ENCODE data around the gene CFAP54. TPM values are rescaled to one million over a fixed set of nuclear protein-coding genes. Genes with fewer than 3 reads are reported as not detected.
"Not testable (repeated sequence)": the region's sequence is repeated elsewhere in the genome, so short reads cannot be mapped to it uniquely, and the experiment has no call there.

Gene CFAP54
- total RNA-seq, 2 experiments from 2014 or later: 0.38 to 0.64 TPM

DNA sequence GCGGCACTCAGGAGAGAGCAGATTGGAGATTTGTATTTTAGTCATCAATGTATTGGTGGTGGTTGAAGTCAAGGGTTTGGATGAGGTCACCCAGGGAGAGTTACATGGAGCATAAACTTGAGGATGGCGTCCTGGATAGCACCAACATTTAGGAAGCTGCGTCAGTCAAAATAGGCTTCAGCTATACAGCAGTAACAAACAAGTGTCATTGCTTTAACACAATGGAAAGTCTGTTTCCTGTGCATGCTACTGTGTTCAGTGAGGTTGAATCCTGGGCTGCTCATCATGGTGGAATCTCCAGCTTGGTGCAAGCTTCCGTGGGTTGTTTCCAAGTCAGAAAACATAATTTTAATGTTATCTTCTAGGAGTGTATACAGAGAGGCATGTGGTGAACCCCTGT, 180.4 kb downstream of the CFAP54 start:
- Mint-ChIP-seq H3K36me3 (ENCODE audit: low read depth) (no peaks in the 10 kb centered on the region), H3K4me3 (no peak overlapping the region), H3K4me1 (ENCODE audit: low read depth) (no peaks in the 10 kb centered on the region), H3K27me3 (ENCODE audit: low read depth) (peaks cover 11% of the 10 kb centered on the region), H3K27ac (no peak overlapping the region), H3K9me3 (peaks cover 8% of the 10 kb centered on the region)
- no peak for DNase-seq
- intact Hi-C loops (cut with micrococcal nuclease): no loop called here
- CTCF ChIA-PET: no interaction called here

DNA sequence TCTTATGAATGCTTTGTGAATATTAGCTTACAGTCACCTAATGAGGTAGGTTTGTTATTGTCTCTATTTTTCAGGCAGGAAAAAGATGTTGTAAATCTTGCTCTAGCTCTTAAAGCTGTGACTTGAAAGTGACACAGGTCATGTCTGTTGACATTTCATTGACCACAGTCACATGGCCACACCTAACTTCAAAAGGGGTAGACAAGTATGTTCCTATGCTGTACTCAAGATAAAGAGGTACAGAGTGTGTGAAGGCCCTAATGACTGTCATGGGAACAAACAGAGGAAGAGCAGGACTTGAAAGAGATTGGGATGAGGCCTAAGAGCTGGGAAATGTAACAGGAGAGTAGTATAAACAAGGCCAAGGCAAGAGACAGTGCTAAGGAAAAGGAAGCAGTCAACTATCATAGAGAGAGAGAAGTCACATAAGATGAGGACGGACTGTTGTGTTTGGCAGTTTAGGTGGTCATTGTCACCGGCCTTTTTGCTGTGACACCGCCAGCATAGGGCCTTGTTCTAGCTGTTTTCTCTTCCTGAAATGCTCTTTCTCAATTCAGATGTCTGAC, 181.0 kb downstream of the CFAP54 start:
- Mint-ChIP-seq H3K27me3 (ENCODE audit: low read depth) (peaks cover 6% of the 10 kb centered on the region), H3K9me3 (peaks cover 8% of the 10 kb centered on the region), H3K27ac (no peak overlapping the region), H3K4me3 (no peak overlapping the region), H3K4me1 (ENCODE audit: low read depth) (no peaks in the 10 kb centered on the region), H3K36me3 (ENCODE audit: low read depth) (no peaks in the 10 kb centered on the region)
- intact Hi-C loops (cut with micrococcal nuclease): no loop called here
- CTCF ChIA-PET: no interaction called here
- no peak for DNase-seq

DNA sequence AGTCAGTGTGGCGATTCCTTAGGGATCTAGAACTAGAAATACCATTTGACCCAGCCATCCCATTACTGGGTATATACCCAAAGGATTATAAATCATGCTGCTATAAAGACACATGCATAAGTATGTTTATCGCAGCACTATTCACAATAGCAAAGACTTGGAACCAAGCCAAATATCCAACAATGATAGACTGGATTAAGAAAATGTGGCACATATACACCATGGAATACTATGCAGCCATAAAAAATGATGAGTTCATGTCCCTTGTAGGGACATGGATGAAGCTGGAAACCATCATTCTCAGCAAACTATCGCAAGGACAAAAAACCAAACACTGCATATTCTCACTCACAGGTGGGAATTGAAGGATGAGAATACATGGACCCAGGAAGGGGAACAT, 186.1 kb downstream of the CFAP54 start:
- DNase-seq; H3K27me3 Mint-ChIP-seq (ENCODE audit: low read depth); intact Hi-C loops (cut with micrococcal nuclease); H3K27ac Mint-ChIP-seq; CTCF ChIA-PET; H3K4me3 Mint-ChIP-seq; H3K4me1 Mint-ChIP-seq (ENCODE audit: low read depth); H3K9me3 Mint-ChIP-seq; H3K36me3 Mint-ChIP-seq (ENCODE audit: low read depth): not testable (repeated sequence)

DNA sequence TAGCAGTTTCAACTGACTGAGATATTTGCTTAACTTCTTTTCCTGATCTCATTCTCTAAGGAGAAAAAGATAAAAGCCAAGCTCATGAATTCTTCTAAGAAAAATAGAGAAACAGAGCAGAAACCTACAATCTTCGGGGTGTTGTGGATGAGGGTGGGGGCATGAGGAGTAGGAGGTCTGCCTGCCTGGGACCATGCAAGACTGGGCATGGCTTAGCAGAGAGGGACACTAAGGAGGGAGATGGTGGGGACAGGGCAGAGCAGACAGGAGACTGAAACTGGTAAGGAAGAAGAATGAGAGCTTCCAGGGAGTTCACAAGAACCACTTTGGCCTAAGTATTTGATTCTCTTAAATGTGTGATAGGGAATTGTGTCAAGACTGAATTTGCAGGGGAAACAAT, 188.0 kb downstream of the CFAP54 start:
- intact Hi-C loops (cut with micrococcal nuclease): no loop called here
- H3K4me1 Mint-ChIP-seq (ENCODE audit: low read depth): no peaks in the 10 kb centered on the region
- peaks cover 4% of the 10 kb centered on the region for H3K27me3 Mint-ChIP-seq (ENCODE audit: low read depth)

DNA sequence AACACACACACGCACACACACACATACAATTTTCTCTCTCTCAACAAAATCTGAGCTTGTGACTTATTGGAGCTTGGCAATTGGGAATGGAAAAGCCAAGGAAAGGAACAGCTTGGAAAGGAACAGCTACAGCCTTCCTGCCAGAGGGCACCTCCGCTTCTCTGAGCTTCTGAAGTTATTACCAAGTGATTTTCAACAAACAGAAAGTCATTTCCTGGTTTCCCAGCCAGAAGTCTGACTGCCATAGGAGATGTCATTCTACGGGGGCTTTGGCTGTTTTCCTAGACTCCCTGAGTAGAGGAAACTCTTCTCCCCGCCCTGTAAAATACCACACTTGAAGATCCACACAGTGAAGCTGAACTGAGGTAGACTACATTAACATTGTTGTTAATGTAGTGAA, 198.3 kb downstream of the CFAP54 start:
- Mint-ChIP-seq H3K4me1 (ENCODE audit: low read depth) (no peaks in the 10 kb centered on the region), H3K27me3 (ENCODE audit: low read depth) (no peaks in the 10 kb centered on the region), H3K27ac (no peak overlapping the region), H3K4me3 (no peak overlapping the region), H3K9me3 (peaks cover 2% of the 10 kb centered on the region), H3K36me3 (ENCODE audit: low read depth) (no peaks in the 10 kb centered on the region)
- intact Hi-C loops (cut with micrococcal nuclease): no loop called here
- no peak for DNase-seq
- CTCF ChIA-PET: no interaction called here

More for the DNA sequence above, 188.0 kb downstream of the CFAP54 start:
- H3K9me3 Mint-ChIP-seq: no peaks in the 10 kb centered on the region
- H3K36me3 Mint-ChIP-seq (ENCODE audit: low read depth): no peaks in the 10 kb centered on the region
- no peak overlapping the region for H3K4me3 Mint-ChIP-seq
- no peak for DNase-seq
- no peak overlapping the region for H3K27ac Mint-ChIP-seq
- CTCF ChIA-PET: no interaction called here

DNA sequence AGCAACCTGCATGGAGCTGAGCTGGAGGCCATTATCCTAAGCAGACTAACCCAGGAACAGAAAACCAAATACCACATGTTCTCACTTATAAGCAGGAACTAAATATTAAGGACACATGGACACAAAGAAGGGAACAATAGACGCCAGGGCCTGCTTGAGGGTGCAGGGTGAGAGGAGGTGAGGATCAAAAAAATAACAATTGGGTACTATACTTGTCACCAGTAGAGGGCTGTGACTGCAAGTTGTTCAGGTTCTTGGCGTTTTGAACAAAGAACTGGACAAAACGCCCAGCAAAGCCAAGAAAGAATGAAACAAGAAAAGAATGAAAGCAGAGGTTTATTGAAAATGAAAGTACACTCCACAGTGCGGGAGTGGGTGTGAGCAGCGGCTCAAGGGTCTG, 209.1 kb downstream of the CFAP54 start:
- H3K27me3 Mint-ChIP-seq (ENCODE audit: low read depth): peaks cover 9% of the 10 kb centered on the region
- intact Hi-C loops (cut with micrococcal nuclease): no loop called here
- no peak overlapping the region for H3K4me3 Mint-ChIP-seq
- CTCF ChIA-PET: no interaction called here
- no peaks in the 10 kb centered on the region for H3K4me1 Mint-ChIP-seq (ENCODE audit: low read depth)
- no peak for DNase-seq
- H3K36me3 Mint-ChIP-seq (ENCODE audit: low read depth): no peaks in the 10 kb centered on the region
- H3K27ac Mint-ChIP-seq: no peak overlapping the region
- H3K9me3 Mint-ChIP-seq: no peaks in the 10 kb centered on the region

DNA sequence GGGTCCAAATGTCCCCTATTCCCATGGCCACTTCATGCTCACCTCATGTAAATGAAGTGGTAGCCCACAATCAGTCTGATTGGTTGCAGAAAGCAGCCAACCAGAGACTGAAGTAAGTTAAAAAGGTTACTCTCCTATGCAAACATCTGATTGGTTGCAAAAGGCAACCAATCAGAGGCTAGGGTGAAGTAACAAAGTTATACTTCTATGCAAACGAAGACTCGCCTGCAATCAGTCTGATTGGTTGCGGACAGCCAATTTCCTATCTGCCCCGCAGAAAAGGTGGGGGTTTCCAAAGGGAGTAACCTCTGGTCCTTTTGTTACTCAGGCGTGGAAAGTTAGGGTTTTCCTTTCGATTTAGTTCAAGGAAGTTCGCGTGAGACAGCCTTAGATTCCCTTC, 209.6 kb downstream of the CFAP54 start:
- CTCF ChIA-PET: no interaction called here
- Mint-ChIP-seq H3K36me3 (ENCODE audit: low read depth) (no peaks in the 10 kb centered on the region), H3K4me1 (ENCODE audit: low read depth) (no peaks in the 10 kb centered on the region), H3K27me3 (ENCODE audit: low read depth) (peaks cover 9% of the 10 kb centered on the region), H3K9me3 (no peaks in the 10 kb centered on the region), H3K27ac (no peak overlapping the region), H3K4me3 (no peak overlapping the region)
- no peak for DNase-seq
- intact Hi-C loops (cut with micrococcal nuclease): no loop called here

DNA sequence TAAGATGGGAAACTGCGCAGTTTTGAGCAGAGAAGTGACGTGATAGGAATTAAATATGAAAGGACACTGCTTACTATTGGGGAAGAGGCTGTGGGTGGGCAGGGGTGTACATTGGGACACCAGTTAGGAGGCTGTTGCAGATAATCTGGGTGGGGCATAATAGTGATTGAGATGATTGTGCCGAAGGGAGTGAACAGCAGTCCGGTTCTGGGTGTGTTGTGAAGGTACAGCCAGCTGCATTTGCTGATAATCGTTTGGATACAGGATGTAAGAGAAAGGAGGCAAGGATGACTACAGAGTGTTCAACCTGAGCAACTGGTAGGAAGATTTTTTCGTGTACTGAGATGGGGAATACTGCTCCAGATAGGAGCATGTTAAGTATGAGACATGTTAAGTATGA, 212.5 kb downstream of the CFAP54 start:
- Mint-ChIP-seq H3K27me3 (ENCODE audit: low read depth) (peaks cover 5% of the 10 kb centered on the region), H3K27ac (no peak overlapping the region), H3K9me3 (no peaks in the 10 kb centered on the region), H3K4me3 (no peak overlapping the region), H3K36me3 (ENCODE audit: low read depth) (no peaks in the 10 kb centered on the region), H3K4me1 (ENCODE audit: low read depth) (no peaks in the 10 kb centered on the region)
- DNase-seq: no peak
- CTCF ChIA-PET: no interaction called here
- intact Hi-C loops (cut with micrococcal nuclease): no loop called here

DNA sequence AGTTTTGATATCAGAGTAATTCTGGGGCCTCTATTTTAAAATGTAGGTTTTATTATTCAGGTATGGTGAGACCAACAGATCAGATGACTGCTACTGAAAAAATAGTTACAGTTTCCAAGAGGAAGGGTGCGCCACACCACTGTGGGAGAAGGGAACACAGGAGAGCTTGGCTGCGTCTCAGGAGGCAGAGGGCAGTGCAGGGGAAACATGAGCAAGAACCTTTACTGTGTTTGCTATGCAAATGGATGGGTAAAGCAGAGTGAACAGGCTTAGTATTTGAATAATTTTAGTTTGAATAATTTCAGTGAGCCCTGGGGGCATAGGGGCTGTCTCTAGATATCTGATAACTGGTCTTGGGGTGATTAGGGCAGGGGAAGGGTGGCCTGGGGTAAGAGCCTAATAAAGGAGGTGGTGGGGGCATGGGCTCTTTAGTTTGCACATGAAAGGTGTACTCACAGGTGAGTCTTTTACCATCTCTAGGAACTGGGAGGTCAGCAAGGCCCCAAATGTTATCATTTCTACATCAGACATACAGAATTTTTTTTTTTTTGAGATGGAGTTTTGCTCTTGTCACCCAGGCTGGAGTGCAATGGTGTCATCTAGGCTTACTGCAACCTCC, 220.9 kb downstream of the CFAP54 start:
- Mint-ChIP-seq H3K27me3 (ENCODE audit: low read depth) (no peaks in the 10 kb centered on the region), H3K4me3 (no peak overlapping the region), H3K4me1 (ENCODE audit: low read depth) (no peaks in the 10 kb centered on the region), H3K36me3 (ENCODE audit: low read depth) (no peaks in the 10 kb centered on the region), H3K9me3 (no peaks in the 10 kb centered on the region), H3K27ac (no peak overlapping the region)
- peak; percentile 20 for DNase-seq
- CTCF ChIA-PET: interaction anchor here (0.6 kb wide), 1 partner anchor 303 kb away, joined by 4 read pairs; no protein-coding TSS in a partner anchor
- intact Hi-C loops (cut with micrococcal nuclease): no loop called here

DNA sequence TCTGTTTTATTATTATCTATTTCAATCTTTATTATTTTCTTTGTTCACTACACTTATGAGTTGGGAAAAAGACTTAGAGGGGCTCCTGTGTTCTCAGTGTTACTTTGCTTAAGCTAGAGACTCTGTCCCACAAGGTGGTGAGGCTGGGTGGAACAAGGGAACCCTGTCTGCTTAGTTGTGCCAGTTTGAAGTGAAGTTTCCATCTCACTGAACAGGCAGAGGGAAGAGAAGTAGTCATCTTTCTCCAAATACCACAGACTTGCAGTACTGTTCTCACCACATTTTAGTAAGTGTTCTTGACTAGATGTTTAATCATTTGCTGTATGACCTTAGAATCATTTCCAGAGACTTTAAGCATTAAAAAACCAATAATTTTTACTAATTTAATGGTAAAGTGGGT, 222.0 kb downstream of the CFAP54 start:
- Mint-ChIP-seq H3K27me3 (ENCODE audit: low read depth) (no peaks in the 10 kb centered on the region), H3K4me1 (ENCODE audit: low read depth) (peaks cover 2% of the 10 kb centered on the region), H3K9me3 (no peaks in the 10 kb centered on the region), H3K27ac (no peak overlapping the region), H3K36me3 (ENCODE audit: low read depth) (no peaks in the 10 kb centered on the region), H3K4me3 (no peak overlapping the region)
- no peak for DNase-seq
- intact Hi-C loops (cut with micrococcal nuclease): no loop called here
- CTCF ChIA-PET: no interaction called here

DNA sequence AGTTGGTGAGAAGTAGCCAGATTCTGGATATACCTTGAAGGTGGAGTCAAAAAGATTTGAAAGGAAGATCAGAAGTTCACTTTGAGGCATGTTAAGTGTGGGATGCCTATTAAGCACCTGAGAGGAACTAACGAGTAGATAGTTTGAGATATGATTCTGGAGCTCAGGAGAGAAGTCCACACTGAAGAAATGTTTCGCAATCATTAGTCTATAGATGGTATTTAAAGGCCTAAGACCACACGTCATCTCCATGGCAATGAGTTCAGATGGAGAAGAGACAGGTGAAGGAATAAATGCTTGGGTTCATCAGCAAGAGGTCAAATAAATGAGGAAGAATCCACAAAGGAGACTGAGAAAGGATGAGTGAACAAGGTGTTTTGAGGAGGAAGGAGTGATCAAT, 224.8 kb downstream of the CFAP54 start:
- H3K9me3 Mint-ChIP-seq: no peaks in the 10 kb centered on the region
- no peak overlapping the region for H3K27ac Mint-ChIP-seq
- intact Hi-C loops (cut with micrococcal nuclease): no loop called here
- H3K4me3 Mint-ChIP-seq: no peak overlapping the region
- H3K36me3 Mint-ChIP-seq (ENCODE audit: low read depth): no peaks in the 10 kb centered on the region
- H3K4me1 Mint-ChIP-seq (ENCODE audit: low read depth): peaks cover 2% of the 10 kb centered on the region
- DNase-seq: no peak
- CTCF ChIA-PET: no interaction called here
- no peaks in the 10 kb centered on the region for H3K27me3 Mint-ChIP-seq (ENCODE audit: low read depth)

DNA sequence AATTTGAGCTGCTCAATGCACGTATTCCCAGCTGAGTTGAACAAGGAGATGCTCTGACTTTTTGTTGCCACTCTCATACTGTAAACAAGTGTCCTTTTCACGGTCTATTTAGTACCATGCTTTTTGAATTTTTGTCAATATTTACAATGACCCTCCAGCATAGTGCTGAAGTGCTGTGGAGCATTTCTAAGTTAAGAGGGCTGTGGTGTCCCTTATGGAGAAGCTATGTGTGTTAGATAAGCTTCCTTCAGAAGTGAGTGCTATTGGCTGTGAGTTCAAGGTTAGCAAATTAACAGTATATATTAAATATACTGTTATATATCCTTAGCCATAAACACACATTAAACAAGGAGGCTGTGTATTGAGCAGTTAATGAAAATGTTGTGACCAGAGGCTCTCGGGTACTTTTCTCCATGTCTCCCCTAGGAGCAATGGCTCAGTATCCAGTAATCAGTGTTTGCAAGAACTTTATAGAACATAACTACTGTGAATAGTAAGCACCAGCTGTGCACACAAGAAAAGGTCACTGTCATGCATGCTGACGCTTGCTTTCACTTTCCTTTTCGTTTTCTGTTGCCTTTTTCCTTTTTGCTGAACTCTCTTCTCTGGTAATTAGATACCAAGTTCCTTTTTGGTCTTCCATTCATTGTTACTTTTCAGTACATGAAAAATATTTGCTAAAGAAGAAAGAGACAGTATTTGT, 230.4 kb downstream of the CFAP54 start:
- Mint-ChIP-seq H3K4me1 (ENCODE audit: low read depth) (peaks cover 11% of the 10 kb centered on the region), H3K9me3 (no peaks in the 10 kb centered on the region), H3K27ac (peak overlapping the region; percentile 85), H3K4me3 (peak overlapping the region; percentile 77), H3K36me3 (ENCODE audit: low read depth) (no peaks in the 10 kb centered on the region), H3K27me3 (ENCODE audit: low read depth) (no peaks in the 10 kb centered on the region)
- DNase-seq: peak; percentile 52
- intact Hi-C loops (cut with micrococcal nuclease): loop anchor here (2.0 to 5.0 kb wide), 4 partner anchors 141 to 267 kb away; partner anchors contain the start of genes CFAP54 and NEDD1
- CTCF ChIA-PET: interaction anchor here (1.8 kb wide), 1 partner anchor 142 kb away, joined by 4 read pairs; no protein-coding TSS in a partner anchor

DNA sequence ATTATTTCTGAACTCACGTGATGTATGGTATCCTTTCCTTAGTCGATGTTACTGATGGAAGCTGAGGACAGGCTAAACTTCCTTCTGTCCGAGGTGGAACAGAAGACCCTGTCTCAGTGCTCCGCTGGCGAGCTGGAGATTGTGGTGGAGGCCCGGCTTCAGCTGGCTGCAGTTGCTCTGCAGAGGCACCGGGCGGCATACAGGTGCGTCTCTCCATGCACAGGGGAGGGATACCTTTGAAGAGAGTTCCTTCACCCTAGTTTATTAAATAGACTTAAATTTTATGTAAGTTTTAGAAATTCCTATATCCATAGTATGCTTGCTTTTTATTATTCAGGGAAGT, 231.0 kb downstream of the CFAP54 start:
- intact Hi-C loops (cut with micrococcal nuclease): loop anchor here (2.0 kb wide), 2 partner anchors 142 to 186 kb away; partner anchors contain the start of gene NEDD1
- H3K36me3 Mint-ChIP-seq (ENCODE audit: low read depth): no peaks in the 10 kb centered on the region
- peak overlapping the region; percentile 85 for H3K27ac Mint-ChIP-seq

More for the DNA sequence above, 231.0 kb downstream of the CFAP54 start:
- CTCF ChIA-PET: interaction anchor here (1.8 kb wide), 1 partner anchor 142 kb away, joined by 4 read pairs; no protein-coding TSS in a partner anchor
- Mint-ChIP-seq H3K4me3 (peak overlapping the region; percentile 77), H3K4me1 (ENCODE audit: low read depth) (peaks cover 11% of the 10 kb centered on the region), H3K9me3 (no peaks in the 10 kb centered on the region), H3K27me3 (ENCODE audit: low read depth) (no peaks in the 10 kb centered on the region)
- peak; percentile 30 for DNase-seq

Measured in activated naive CD4-positive, alpha-beta T cell treated with anti-CD3 and anti-CD28 coated beads for 36 hours (primary cell).